Muscle layer of duodenum (tissue), 2 donors: ENCODE results near the gene EHBP1.

ENCODE experiments used
- H3K27ac ChIP-seq: one replicate; pipeline ENCODE4 v1.7.0; 2013; ENCODE audit warnings: mild to moderate bottlenecking, low read length
- H3K27me3 ChIP-seq: one replicate; pipeline ENCODE4 v1.7.0; 2013; ENCODE audit warnings: low read depth, mild to moderate bottlenecking, control low read depth, low read length
- H3K36me3 ChIP-seq, 2 donors: one replicate each; pipeline ENCODE4 v1.7.0; 2013; ENCODE audit warnings: low read length in 2 of 2, control low read depth in 1 of 2, mild to moderate bottlenecking in 1 of 2; ENCODE audit not compliant: insufficient read depth in 2 of 2, control insufficient read depth in 1 of 2
- H3K4me1 ChIP-seq, 2 donors: one replicate each; pipeline ENCODE4 v1.7.0; 2013; ENCODE audit warnings: low read length in 2 of 2, mild to moderate bottlenecking in 2 of 2, control low read depth in 1 of 2, moderate library complexity in 1 of 2; ENCODE audit not compliant: insufficient read depth in 2 of 2, control insufficient read depth in 1 of 2
- H3K4me3 ChIP-seq, 2 donors: one replicate each; pipeline ENCODE4 v1.7.0; 2013; ENCODE audit warnings: low read length in 2 of 2, low read depth in 1 of 2, mild to moderate bottlenecking in 1 of 2
- H3K9me3 ChIP-seq, 2 donors: one replicate each; pipeline ENCODE4 v1.7.0; 2013; ENCODE audit warnings: low read length in 2 of 2, control low read depth in 1 of 2, mild to moderate bottlenecking in 1 of 2; ENCODE audit not compliant: control insufficient read depth in 1 of 2
- donor health status: healthy.

Gene EHBP1

GRCh38 chr2:63034526-63034925 lies 329.0 kb downstream of the EHBP1 start:
- Histone ChIP-seq H3K9me3 (no peaks in the 10 kb centered on the region), H3K36me3 (peaks cover 0 to 6% of the 10 kb centered on the region in 2 donors), H3K4me1 (no peaks in the 10 kb centered on the region), H3K4me3 (no peak overlapping the region), H3K27ac (no peak overlapping the region), H3K27me3 (no peaks in the 10 kb centered on the region)

GRCh38 chr2:63035169-63035568 lies 329.7 kb downstream of the EHBP1 start:
- H3K4me3 ChIP-seq: no peak overlapping the region
- H3K9me3 ChIP-seq: no peaks in the 10 kb centered on the region
- no peak overlapping the region for H3K27ac ChIP-seq
- H3K27me3 ChIP-seq: no peaks in the 10 kb centered on the region
- peaks cover 0 to 5% of the 10 kb centered on the region in 2 donors for H3K36me3 ChIP-seq
- no peaks in the 10 kb centered on the region for H3K4me1 ChIP-seq

GRCh38 chr2:63035660-63036059 lies 330.1 kb downstream of the EHBP1 start:
- H3K4me3 ChIP-seq: no peak overlapping the region
- H3K4me1 ChIP-seq: no peaks in the 10 kb centered on the region
- peaks cover 0 to 5% of the 10 kb centered on the region in 2 donors for H3K36me3 ChIP-seq
- no peaks in the 10 kb centered on the region for H3K9me3 ChIP-seq
- H3K27me3 ChIP-seq: no peaks in the 10 kb centered on the region
- H3K27ac ChIP-seq: no peak overlapping the region

GRCh38 chr2:63038034-63038433 lies 332.5 kb downstream of the EHBP1 start:
- Histone ChIP-seq H3K36me3 (peaks cover 0 to 13% of the 10 kb centered on the region in 2 donors), H3K27ac (no peak overlapping the region), H3K27me3 (no peaks in the 10 kb centered on the region), H3K4me3 (no peak overlapping the region), H3K9me3 (no peaks in the 10 kb centered on the region), H3K4me1 (no peaks in the 10 kb centered on the region)

- H3K27ac ChIP-seq: no peak overlapping the region
- no peaks in the 10 kb centered on the region for H3K4me1 ChIP-seq
- no peaks in the 10 kb centered on the region for H3K27me3 ChIP-seq
- no peak overlapping the region for H3K4me3 ChIP-seq
- H3K36me3 ChIP-seq: peaks cover 0 to 29% of the 10 kb centered on the region in 2 donors
- H3K9me3 ChIP-seq: no peaks in the 10 kb centered on the region
These were observed 335.1 kb downstream of the EHBP1 start for GRCh38 chr2:63040586-63040985.

GRCh38 chr2:63041592-63041991 lies 336.1 kb downstream of the EHBP1 start:
- H3K9me3 ChIP-seq: no peaks in the 10 kb centered on the region
- H3K36me3 ChIP-seq: peaks cover 0 to 38% of the 10 kb centered on the region in 2 donors
- no peak overlapping the region for H3K27ac ChIP-seq
- H3K4me3 ChIP-seq: no peak overlapping the region
- H3K27me3 ChIP-seq: no peaks in the 10 kb centered on the region
- no peaks in the 10 kb centered on the region for H3K4me1 ChIP-seq

GRCh38 chr2:63044362-63045327 lies 339.1 kb downstream of the EHBP1 start:
- peaks cover 30% of the 10 kb centered on the region for H3K27me3 ChIP-seq

GRCh38 chr2:63046552-63046951 lies 341.0 kb downstream of the EHBP1 start:
- peaks cover 44% of the 10 kb centered on the region for H3K27me3 ChIP-seq
- no peak overlapping the region for H3K4me3 ChIP-seq
- H3K9me3 ChIP-seq: peaks cover 0 to 3% of the 10 kb centered on the region in 2 donors

More at GRCh38 chr2:63044362-63045327, 339.1 kb downstream of the EHBP1 start:
- Histone ChIP-seq H3K27ac (no peak overlapping the region), H3K4me1 (peaks cover 3 to 15% of the 10 kb centered on the region in 2 donors), H3K9me3 (peaks cover 0 to 3% of the 10 kb centered on the region in 2 donors), H3K4me3 (no peak overlapping the region), H3K36me3 (peaks cover 0 to 45% of the 10 kb centered on the region in 2 donors)

GRCh38 chr2:63046961-63047320 lies 341.4 kb downstream of the EHBP1 start:
- peaks cover 0 to 37% of the 10 kb centered on the region in 2 donors for H3K36me3 ChIP-seq
- H3K4me3 ChIP-seq: no peak overlapping the region
- peaks cover 0 to 3% of the 10 kb centered on the region in 2 donors for H3K9me3 ChIP-seq
- peaks cover 6 to 33% of the 10 kb centered on the region in 2 donors for H3K4me1 ChIP-seq
- no peak overlapping the region for H3K27ac ChIP-seq
- H3K27me3 ChIP-seq: peaks cover 48% of the 10 kb centered on the region

More at GRCh38 chr2:63046552-63046951, 341.0 kb downstream of the EHBP1 start:
- no peak overlapping the region for H3K27ac ChIP-seq
- peaks cover 0 to 41% of the 10 kb centered on the region in 2 donors for H3K36me3 ChIP-seq
- H3K4me1 ChIP-seq: peaks cover 6 to 32% of the 10 kb centered on the region in 2 donors

- Histone ChIP-seq H3K27ac (no peak overlapping the region), H3K36me3 (peaks cover 0 to 37% of the 10 kb centered on the region in 2 donors), H3K27me3 (peaks cover 53% of the 10 kb centered on the region), H3K4me3 (peak overlapping the region in 1 of 2 donors; percentile 15), H3K4me1 (peaks cover 6 to 33% of the 10 kb centered on the region in 2 donors), H3K9me3 (peaks cover 0 to 3% of the 10 kb centered on the region in 2 donors)
These were observed 342.1 kb downstream of the EHBP1 start for GRCh38 chr2:63047321-63048279.
